ENCODE data around the gene ITM2C. TPM values are rescaled to one million over a fixed set of nuclear protein-coding genes. Genes with fewer than 3 reads are reported as not detected.
A peak's percentile ranks its signal among the peaks of the same experiment; 100 is the strongest.

Gene ITM2C
- polyA plus RNA-seq, 1 donor (not counting 4 experiments of a cell fraction or from before 2014, with no cell fraction given) = 55.0 TPM

DNA sequence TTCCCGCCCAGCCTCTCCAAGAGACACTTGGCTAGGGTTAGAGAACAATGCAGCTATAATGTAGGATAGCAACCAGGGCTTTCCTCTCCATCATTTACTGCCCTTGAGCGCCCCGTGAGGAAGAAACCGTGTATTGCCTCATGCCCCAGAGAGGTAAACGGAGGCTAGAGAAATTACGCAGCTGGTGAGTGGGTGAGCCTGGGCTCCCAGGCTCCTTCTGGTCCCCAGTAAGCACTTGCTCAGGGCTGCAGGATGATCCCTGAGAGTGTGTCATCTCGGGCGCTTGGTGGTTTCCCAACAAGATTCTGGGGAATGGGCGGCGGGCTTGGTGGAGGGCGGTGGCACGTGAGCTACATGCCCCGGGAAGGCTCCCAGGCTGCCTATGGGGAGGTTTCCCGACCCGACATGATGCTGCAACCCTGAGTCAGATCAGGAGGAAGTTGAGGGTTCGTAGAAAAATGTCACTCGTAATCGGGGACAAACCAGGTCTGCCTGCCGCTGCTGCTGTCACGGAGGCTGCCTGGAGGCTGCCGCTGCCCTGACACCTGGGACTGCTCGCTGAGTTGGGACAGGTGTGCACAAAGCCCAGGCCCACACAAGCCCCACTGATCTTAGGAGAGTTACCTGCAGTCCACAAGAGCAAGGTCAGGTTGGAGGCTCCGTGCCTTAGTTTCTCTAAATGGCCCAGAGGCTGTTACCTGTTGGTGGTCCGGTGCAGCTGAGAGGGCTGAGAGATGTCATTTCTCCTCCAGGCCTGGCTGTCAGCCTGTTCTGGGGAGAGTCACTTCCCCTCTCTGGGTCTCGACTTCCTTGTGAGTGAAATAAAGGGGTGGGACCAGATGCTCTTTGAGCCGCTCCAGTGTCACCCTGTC lies 60.0 kb downstream of the ITM2C start, which contains the start of gene GPR55:
Gene GPR55, minus strand, starts transcription at position 773 of the 872 bp plus-strand sequence. CDS start 14,280 bp downstream, outside the sequence.
- H4K20me1 ChIP-seq (ENCODE audit: control insufficient read depth, extremely low read depth, insufficient read depth, low read length) = no peaks in the 10 kb centered on the region
- no peaks in the 10 kb centered on the region for H3K79me2 ChIP-seq (ENCODE audit: control insufficient read depth, insufficient read depth, low read length)
- H2AFZ ChIP-seq (ENCODE audit: control insufficient read depth, low read length) = no peak within 1 kb of the TSS
- TF ChIP-seq CTCF (optimal IDR thresholded peaks at IDR 0.05 in 1 of 3, IDR thresholded peaks at IDR 0.05 in 1 of 3, conservative IDR thresholded peaks at IDR 0.05 in 1 of 3; ENCODE audit: extremely low read depth in 1 of 3, insufficient read depth in 2 of 3, low read length in 3 of 3) (peak; percentile 15 to 40 (median 30)), EZH2 (IDR thresholded peaks at IDR 0.05; ENCODE audit: low read length) (no peak)
- H3K27ac ChIP-seq (ENCODE audit: control insufficient read depth, insufficient read depth, low read length) = no peak within 1 kb of the TSS
- no peak for FAIRE-seq
- H3K27me3 ChIP-seq (ENCODE audit: control insufficient read depth, extremely low read depth, insufficient read depth, low read length) = peaks cover under 1% of the 10 kb centered on the region
- H3K36me3 ChIP-seq (ENCODE audit: control insufficient read depth in 2 of 2, extremely low read depth in 1 of 2, insufficient read depth in 2 of 2, low read length in 2 of 2) = no peaks in the 10 kb centered on the region
- peak within 1 kb of the TSS; percentile 32 for H3K4me2 ChIP-seq (ENCODE audit: control insufficient read depth, extremely low read depth, insufficient read depth, low read depth, low read length)
- H3K4me3 ChIP-seq (ENCODE audit: control insufficient read depth in 2 of 3, extremely low read depth in 1 of 3, insufficient read depth in 2 of 3, low read depth in 1 of 3, low read length in 3 of 3) = no peak within 1 kb of the TSS
- DNase-seq (ENCODE audit: low read depth, low spot score) = no peak
- dilution Hi-C loops (cut with MboI; ENCODE audit: extremely low pct_ligation_motif_present, low sequenced_read_pairs) = no loop called here
- H3K9me3 ChIP-seq (ENCODE audit: control insufficient read depth, low read depth, low read length) = no peaks in the 10 kb centered on the region
- no peaks in the 10 kb centered on the region for H3K9me1 ChIP-seq (ENCODE audit: control insufficient read depth, extremely low read depth, insufficient read depth, low read length)
- no peak within 1 kb of the TSS for H3K9ac ChIP-seq (ENCODE audit: control insufficient read depth, extremely low read depth, insufficient read depth, low read length)
- H3K4me1 ChIP-seq (ENCODE audit: control insufficient read depth, extremely low read depth, insufficient read depth, low read length) = peaks cover 5% of the 10 kb centered on the region

DNA sequence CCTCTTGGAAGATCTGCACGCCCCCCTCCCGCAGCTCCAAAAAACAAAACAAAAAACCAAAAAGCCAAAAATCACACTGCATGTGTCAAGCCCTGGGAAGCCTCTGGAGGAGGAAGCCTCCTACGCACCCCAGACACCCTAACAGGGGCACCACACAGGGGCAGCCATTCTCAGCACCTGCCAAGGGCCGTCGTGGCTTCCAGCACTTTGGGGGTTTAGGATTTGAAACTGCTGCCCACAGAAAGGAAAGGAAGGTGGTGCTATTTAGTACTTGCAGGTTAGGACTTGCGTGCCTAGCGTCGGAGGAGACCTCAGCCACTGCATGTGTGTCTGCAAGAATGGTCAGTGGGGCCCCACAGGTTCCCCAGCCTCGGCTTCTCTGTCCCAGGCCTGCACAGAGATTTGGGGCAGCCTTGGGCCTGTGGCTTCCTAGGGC lies 60.7 kb downstream of the ITM2C start:
- Histone ChIP-seq H3K27ac (ENCODE audit: control insufficient read depth, insufficient read depth, low read length) (no peak overlapping the region), H3K4me2 (ENCODE audit: control insufficient read depth, extremely low read depth, insufficient read depth, low read depth, low read length) (peak overlapping the region; percentile 32), H2AFZ (ENCODE audit: control insufficient read depth, low read length) (no peak overlapping the region), H4K20me1 (ENCODE audit: control insufficient read depth, extremely low read depth, insufficient read depth, low read length) (no peaks in the 10 kb centered on the region), H3K9me1 (ENCODE audit: control insufficient read depth, extremely low read depth, insufficient read depth, low read length) (no peaks in the 10 kb centered on the region), H3K27me3 (ENCODE audit: control insufficient read depth, extremely low read depth, insufficient read depth, low read length) (peaks cover 3% of the 10 kb centered on the region), H3K36me3 (ENCODE audit: control insufficient read depth in 2 of 2, extremely low read depth in 1 of 2, insufficient read depth in 2 of 2, low read length in 2 of 2) (no peaks in the 10 kb centered on the region), H3K79me2 (ENCODE audit: control insufficient read depth, insufficient read depth, low read length) (no peaks in the 10 kb centered on the region), H3K9ac (ENCODE audit: control insufficient read depth, extremely low read depth, insufficient read depth, low read length) (no peak overlapping the region), H3K9me3 (ENCODE audit: control insufficient read depth, low read depth, low read length) (no peaks in the 10 kb centered on the region), H3K4me1 (ENCODE audit: control insufficient read depth, extremely low read depth, insufficient read depth, low read length) (peaks cover 5% of the 10 kb centered on the region), H3K4me3 (ENCODE audit: control insufficient read depth in 2 of 3, extremely low read depth in 1 of 3, insufficient read depth in 2 of 3, low read depth in 1 of 3, low read length in 3 of 3) (no peak overlapping the region)
- TF ChIP-seq CTCF (optimal IDR thresholded peaks at IDR 0.05 in 1 of 3, IDR thresholded peaks at IDR 0.05 in 1 of 3, conservative IDR thresholded peaks at IDR 0.05 in 1 of 3; ENCODE audit: extremely low read depth in 1 of 3, insufficient read depth in 2 of 3, low read length in 3 of 3) (no peak), EZH2 (IDR thresholded peaks at IDR 0.05; ENCODE audit: low read length) (no peak)
- FAIRE-seq = no peak
- no peak for DNase-seq (ENCODE audit: low read depth, low spot score)
- dilution Hi-C loops (cut with MboI; ENCODE audit: extremely low pct_ligation_motif_present, low sequenced_read_pairs) = no loop called here
